GM21515 (cell line): ENCODE results near the gene GFRA3.
"Not testable (repeated sequence)": the region's sequence is repeated elsewhere in the genome, so short reads cannot be mapped to it uniquely, and the experiment has no call there.

Source experiments
- ATAC-seq: cut with Tn5 transposase; IDR thresholded peaks from one replicate; pipeline ENCODE4 v1.9.1; 2021; ENCODE audit not compliant: unreplicated experiment

Gene GFRA3, protein sequence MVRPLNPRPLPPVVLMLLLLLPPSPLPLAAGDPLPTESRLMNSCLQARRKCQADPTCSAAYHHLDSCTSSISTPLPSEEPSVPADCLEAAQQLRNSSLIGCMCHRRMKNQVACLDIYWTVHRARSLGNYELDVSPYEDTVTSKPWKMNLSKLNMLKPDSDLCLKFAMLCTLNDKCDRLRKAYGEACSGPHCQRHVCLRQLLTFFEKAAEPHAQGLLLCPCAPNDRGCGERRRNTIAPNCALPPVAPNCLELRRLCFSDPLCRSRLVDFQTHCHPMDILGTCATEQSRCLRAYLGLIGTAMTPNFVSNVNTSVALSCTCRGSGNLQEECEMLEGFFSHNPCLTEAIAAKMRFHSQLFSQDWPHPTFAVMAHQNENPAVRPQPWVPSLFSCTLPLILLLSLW

DNA sequence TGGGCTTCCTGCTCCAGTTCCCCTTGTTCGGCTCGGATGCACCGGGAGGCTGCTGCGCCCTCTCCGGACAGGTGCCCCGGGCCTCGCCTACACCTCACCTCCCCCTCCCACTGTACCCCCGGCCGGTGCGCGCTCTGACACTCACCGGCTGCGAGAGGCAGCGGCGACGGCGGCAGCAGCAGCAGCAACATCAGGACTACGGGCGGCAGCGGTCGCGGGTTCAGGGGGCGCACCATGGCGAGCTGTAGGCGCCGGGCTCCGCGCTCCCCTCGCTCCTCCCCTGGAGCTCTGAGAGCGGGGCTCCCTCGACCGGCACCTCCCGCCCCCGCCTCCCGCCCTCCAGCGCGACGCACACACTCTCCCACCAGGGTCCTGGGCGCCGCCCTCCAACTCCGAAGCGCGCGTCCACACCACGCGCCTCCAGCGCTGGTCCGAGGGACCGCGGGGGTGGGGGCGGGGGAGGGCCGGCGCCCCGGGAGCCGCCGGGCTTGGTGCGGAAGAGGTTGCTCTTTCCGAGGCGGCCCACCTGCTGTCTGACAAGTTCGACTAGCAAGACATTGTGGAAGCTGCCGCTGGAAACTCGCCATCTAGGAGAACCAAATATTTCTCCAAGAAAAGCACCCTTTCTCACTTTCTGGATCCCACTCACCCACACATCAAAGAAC, at the start of gene GFRA3:
TSS of gene GFRA3 (minus strand) at position 433 of the 665 bp plus-strand sequence. CDS start at position 236, 197 bp downstream.
- ATAC-seq = no peak

DNA sequence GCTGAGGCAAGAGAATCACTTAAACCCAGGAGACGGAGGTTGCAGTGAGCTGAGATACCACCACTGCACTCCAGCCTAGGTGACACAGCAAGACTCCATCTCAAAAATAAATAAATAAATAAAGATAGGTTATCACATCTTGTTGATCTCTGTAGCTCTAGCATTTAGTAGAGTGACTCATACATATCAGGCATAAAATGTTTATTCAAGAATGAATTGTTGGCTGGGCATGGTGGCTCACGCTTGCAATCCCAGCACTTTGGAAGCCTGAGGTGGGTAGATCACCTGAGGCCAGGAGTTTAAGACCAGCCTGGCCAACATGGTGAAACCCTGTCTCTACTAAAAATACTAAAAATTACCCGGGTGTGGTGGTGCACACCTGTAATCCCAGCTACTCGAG, 43.8 kb upstream of the GFRA3 start:
- ATAC-seq = not testable (repeated sequence)

DNA sequence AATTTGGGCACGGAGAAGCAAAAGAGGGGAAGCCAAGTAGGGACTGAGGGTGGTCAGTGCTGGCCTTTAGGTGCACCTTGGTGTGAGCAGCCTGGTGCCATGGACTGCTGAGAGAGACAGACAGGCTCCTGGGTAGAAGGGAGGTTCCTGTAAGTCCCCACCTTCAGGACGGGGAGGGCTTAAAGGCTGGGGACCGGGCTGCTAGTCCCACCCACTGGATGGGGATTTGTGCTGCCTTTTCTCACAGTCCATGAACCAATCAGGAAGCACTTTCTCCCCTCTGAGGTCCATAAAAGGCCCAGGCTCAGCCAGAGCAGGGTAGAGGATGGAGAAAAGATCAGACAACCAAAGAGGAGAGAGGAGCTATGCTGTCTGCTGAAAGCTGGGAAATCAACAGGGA, 41.9 kb upstream of the GFRA3 start:
- ATAC-seq = no peak

DNA sequence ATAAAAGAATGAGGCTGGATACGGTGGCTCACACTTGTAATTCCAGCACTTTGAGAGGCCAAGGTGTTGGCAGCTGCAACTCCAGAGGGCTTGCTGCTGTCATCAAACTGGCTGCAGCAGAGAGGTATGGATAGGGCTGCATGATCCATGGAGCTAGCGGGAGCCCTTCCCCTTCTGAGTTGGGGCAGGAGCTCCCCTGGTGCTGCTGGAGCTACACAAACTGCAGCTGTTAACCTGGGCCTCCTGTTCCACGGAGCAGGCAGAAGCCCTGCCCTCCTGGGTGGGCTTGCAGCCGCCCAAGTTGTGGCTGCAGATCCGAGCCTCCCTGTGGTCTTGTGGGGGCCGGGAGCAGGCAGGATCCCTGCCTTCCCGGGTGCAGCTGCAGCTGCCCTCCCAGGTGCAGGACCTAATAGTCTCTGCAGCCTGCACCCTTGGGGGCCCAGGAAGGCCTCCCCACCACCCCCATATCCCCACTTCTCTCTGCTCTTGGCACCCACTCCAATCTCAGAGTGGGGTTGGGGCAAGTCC, 41.4 kb upstream of the GFRA3 start:
- ATAC-seq = no peak

DNA sequence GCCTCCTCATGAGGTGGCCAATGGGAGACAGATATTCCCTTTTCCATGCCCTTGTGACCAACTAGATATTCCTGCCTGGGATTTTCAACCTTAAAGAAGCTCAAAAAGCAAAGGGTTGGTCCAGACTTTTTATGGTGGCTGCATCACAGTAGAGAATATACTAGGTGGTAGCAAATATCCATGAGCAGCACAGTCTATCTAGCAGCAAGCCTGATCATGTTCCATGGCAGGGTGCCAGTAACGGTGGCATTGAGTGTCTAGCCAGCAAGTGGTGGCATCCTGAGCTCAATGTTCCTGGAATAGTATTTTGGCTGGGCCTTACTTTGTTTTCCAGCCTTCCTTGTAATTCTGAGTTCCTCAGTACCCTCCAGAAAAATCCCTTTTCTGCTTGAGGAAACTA, 31.4 kb upstream of the GFRA3 start:
- no peak for ATAC-seq

DNA sequence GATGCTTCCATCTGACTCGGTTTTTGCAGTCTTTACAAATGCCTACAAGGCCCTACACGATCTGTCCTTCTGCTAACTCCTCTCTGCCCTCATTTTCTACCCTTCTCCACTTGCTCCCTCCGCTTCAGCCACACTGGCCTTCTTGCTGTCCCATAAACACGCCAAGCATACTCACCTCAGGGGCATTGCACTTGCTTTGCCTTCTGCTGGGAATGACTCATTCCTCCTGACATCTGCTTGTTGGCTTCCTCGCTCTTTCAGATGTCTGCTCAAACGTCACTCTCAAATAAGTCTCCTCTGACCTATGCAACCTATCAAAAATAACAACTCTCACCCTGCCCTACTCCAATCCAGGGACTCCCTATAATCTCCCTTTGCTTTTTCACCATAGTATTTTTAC, 29.0 kb upstream of the GFRA3 start:
- no peak for ATAC-seq

DNA sequence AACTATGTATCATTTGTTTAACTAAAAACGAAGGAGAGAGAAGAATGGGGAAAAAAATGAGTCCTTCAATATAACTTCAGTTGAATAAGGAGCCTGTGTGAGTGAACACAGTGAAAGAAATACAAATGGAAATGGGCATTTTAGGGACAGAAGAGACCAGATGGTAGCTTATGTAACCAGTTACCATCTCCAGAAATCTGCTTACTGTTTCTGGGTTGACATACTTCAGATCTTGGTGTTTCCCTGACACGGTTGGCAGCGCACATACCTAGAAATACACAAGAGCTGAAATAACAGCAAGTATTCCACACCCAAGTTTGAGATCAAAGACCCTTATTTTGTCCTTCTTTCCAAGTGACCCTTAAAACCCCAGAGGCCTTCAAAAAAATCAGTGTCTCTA, 14.9 kb upstream of the GFRA3 start:
- ATAC-seq = no peak

DNA sequence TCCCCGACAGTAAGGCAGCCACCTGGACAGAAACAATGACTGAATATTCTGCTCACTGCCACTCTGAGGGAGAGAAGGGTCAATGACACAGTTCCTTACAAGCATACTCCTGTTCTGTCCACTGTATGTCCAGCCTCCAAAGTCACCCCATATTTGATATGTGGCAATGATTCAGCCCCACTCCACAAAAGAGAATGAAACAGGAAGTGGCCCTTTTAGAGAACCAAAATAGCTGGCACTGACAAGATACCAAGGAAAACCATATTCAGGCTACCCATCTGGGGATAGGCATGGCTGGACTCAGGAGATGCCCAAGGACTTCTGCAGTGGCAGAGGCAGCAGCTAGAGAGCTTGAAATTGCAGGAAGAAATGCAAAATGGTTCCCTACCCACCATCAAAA, 12.8 kb upstream of the GFRA3 start:
- no peak for ATAC-seq

DNA sequence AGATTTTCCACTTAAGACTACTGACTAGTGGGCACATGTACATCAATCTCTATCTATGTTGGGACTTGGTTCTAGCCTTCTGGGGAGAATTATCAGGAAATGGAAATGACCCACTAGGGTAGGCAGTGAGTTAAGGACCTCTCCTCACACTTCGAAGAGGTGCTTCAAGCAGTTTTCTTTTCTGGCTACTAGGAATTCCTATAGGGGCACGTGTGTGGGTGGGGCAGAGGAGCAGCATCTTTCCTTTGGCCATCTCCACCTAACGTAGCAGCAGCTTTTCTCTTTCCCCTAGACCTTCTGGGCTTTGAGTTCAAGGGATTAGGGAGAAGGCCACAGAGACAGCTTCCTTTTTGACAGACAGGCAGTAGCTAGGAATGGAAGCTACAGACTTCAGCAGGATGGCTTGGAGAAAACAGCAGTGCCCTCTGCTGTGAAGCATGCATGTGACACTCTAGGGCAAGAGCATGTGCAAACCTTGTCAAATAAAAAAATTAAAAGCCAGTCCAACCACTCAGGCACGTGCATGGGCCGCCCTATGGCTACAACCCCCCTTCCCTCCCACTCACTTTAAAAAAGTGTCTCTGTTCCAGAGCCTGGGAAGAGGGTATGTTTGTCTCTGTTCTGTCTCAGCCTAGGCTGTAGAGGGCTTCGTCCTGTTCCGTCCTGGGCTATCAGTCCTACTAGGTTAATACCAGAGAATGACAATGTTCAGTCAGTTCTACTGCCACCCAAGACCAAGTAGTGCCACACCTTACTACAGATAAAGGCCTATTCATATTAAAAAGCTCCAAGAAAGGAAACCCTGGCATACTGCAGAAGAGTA, 8.7 kb upstream of the GFRA3 start:
- ATAC-seq = no peak

DNA sequence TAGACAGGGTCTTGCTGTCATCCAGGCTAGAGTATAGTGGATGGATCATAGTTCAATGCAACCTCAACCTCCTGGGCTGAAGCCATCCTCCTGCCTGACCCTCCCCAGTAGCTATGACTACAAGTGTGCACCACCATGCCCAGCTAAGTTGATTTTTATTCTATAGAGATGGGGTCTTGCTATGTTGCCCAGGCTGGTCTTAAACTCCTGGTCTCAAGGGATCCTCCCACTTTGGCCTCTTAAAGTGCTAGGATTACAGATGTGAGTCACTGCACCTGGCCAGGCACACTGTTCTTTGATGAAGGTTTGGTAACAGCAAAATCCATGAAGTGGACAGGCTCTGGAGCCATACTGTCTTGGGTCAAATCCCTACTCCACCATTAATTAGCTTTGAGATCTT, 6.5 kb upstream of the GFRA3 start:
- no peak for ATAC-seq

DNA sequence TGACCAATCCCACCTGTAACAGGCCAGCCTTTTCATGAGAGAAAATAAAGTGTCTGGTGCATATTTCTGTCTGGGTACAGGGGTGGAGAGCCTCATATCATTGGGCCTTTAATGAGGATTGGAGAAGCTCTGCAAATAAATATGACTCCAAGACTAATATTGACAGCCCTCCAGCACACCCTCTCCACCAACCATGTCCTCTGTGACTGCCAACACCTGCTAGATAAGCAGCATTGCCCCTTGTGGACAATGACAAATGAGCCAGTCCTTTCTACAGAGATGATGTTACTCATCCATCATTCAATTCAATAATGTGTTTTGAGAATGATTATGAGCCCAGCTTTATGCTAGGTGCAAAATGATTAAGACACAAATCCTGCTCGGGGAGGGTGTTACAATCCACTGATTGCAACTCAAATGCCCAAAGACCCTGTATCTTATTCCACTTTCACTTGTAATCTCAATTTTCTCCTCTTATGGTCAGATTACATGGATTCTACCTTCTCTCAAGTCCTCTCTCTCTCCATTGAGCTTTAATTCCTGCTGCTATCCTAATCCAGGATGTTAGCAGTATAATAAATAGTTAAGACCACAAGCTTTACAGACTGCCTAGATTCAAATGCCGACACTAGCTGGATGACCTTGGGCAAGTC, 2.1 kb upstream of the GFRA3 start:
- ATAC-seq = no peak

DNA sequence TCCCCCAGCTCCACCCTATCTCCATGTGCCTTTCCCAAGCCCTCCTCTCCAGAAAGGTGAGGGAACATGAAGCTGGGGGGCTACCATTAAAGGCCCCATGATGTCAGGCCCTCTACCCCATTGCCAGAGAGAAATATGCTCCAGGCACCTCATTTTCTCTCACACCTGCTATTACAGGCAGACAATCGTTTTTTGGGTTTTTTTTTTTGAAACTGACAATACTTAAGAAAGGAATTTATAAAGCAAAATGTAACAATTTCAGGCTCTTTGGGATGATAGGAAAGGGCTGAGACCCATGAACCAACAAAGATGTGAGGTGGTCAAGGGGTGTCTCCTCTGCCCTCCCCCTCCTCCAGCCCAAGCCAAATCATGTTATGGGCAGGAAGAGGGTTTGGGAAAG, 1.5 kb upstream of the GFRA3 start:
- ATAC-seq = no peak

DNA sequence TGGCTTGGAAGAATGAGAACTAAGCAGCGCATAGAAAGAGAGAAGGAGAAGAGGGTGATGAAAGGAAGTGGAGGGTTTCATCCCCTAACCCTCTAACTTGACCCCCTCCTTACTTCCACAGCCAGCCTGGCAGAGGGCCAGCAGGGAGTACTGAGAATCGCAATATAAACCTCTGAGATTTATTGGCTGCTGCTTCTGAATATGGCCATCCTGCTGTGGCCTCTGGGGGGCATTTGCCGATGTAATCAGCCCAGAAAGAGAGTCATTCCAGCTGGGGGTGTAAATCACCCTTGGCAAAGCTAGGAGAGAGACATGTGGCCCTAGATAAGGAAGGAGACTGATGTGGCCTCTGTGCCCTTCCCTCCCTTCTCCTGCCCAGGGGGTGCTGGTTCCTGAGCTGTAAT, 960 bp upstream of the GFRA3 start:
- ATAC-seq = no peak

DNA sequence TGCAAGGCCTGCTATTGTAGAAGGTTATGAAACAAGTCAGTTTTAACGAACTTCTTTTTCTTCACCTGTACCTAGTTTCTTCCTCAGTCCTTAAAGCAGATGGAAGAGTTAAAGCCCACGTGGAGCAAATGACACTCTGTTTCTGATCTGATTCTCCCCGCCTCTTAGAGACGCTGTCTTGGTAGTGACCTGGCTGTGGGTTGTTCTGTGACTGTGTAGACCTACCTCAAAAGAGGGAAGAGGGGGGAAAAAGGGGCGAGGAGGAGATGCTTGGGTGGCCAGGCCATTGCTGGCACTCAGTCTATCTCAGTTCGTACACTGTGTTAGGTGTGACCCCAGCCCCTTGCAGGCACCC, 610 bp downstream of the GFRA3 start:
- ATAC-seq = no peak

DNA sequence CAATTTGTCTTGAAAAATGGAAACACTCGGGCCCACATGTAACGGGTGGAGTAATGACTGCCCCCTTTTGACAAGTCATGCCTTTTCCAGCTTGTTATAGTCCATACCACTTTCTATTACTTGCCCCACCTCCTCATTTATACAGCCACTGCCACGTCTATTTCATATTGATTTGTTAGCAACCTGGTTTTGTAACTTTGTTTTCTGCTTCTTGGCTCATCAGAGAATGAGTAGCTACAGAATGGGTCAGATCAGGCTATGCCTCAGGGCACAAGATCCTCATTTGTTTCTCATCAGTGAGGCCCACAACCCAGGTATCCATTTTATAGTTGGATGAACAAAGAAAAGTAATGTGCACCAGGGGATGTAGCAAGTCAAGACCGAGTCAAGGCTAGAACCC, 1.7 kb downstream of the GFRA3 start:
- no peak for ATAC-seq

DNA sequence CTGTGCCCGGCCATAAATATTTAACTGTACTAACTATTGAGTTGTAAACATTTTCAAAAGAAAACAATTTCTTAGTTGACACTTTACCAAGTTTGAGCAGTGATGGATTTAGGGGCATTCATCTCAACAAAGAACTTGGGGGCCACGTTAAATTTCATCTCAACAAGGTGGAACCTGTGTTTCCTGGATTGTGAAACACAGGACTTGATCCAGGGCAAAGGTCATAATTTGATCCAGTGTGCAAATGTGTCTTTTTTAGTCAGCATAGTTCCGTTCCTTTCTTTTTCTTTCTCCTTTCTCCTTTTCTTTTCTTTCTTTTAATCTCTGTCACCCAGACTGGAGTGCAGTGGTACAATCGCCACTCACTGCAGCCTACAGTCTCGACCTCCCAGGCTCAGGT, 3.1 kb downstream of the GFRA3 start:
- no peak for ATAC-seq

DNA sequence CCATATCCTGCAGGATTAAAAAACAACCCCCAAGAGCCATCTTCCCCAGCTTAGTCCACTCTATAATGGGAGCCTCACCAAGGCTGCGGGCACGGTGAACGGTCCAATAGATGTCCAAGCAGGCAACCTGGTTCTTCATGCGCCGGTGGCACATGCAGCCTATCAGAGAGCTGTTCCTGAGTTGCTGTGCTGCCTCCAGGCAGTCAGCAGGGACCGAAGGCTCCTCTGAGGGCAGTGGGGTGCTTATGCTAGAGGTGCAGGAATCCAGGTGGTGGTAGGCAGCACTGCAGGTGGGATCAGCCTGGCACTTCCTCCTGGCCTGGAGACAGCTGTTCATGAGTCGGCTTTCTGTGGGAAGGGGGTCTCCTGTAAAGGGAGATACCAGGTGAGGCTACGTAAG, 10.2 kb downstream of the GFRA3 start:
- no peak for ATAC-seq

DNA sequence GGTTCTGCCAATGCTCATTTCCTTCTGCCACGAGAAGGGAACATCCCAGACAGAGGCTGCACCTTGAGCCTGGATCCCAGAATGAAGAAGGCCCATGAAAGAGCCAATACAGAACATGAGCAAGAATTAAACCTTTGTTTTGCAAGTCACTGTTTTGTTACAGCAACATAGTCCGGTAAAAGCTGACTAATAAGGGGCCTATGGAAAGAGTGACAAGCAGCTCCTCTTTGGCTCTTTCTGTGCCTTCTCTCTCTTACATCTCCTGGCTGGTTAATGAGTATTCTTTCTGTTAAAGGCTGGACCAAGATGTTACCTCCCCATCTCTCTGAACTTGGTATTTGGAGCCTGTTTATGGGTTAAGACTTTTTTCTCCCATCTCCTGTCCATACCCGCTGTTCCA, 10.8 kb downstream of the GFRA3 start:
- no peak for ATAC-seq

DNA sequence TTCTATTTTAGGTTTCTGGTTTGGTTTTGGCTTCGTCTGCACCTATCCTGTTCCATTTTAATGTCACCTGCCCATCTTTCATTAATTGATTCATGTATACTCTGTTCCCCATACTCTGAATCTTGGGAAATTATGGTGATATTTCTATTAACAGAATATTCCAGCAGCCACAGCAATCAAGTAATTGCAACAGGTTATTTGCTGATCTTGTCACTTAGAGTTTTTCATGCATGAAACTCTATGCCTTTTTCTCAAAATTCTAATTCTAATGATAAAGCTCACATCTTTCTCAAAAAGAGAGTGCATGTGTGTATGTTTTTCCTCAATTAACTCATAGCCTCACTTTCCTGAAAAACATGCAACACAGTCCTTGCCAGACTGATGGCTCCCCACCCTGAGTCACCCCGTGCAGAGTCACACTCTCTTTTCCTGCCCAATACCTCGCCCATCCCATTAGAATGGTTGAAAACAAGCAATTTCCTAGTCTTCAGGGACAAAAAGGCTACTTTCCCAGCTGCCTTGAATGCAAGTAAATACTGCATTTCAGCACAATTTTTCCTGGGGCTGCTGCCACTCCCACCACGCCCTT, 15.6 kb downstream of the GFRA3 start:
- no peak for ATAC-seq

DNA sequence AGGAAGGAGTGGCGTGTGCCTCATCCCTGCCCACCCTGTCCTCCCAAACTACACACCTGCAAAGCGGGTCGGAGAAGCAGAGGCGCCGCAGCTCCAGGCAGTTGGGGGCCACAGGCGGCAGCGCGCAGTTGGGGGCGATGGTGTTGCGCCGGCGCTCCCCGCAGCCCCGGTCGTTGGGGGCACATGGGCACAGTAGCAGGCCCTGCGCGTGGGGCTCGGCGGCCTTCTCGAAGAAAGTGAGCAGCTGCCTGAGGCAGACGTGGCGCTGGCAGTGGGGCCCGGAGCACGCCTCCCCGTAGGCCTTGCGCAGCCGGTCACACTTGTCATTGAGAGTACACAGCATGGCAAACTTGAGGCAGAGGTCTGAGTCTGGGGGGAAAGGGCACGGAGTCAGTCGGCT, 16.8 kb downstream of the GFRA3 start:
- no peak for ATAC-seq

DNA sequence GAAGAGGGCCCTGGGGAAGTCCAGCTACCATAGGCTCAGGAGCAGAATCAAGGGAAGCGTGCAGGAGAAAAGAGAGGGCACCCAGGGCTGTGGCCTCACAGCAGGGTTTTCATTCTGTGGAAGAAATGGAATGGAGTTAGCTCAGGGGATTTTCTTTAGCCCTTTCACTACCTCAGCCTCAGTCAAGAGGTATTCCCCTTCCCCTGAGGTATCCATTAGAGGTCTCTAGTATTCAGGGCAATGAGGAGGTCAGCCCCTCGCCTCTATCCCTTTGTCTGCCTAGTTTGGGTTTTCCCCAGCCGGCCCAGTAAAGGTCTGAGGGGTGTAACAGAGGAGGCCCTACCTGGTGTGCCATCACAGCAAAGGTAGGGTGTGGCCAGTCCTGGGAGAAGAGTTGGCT, 21.5 kb downstream of the GFRA3 start:
- ATAC-seq = no peak
